ENCODE measurements around the gene SKI. TPM values are rescaled to one million over a fixed set of nuclear protein-coding genes. Genes with fewer than 3 reads are reported as not detected.
"Not testable (repeated sequence)": the region's sequence is repeated elsewhere in the genome, so short reads cannot be mapped to it uniquely, and the experiment has no call there.

SKI gene
- total RNA-seq, 1 donor from 2014 or later: 34.8 TPM

GRCh38 chr1:2242814-2243725 lies 15.0 kb downstream of the SKI start:
- DNase-seq (ENCODE audit: low read depth): no peak

DNA sequence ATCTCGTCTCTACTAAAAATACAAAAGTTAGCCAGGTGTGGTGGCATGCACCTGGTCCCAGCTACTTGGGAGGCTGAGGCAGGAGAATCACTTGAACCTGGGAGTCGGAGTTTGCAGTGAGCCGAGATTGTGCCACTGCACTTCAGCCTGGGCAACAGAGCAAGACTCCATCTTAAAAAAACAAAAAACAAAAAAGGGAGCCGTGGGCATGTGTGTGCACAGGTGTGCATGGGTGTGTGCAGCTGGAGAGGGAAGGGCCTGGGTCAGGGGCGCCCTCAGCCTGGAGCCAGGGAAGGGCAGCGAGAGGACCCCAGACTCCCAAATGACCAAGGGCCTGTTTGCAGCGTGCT lies 18.9 kb downstream of the SKI start:
- not testable (repeated sequence) for DNase-seq (ENCODE audit: low read depth)

- DNase-seq (ENCODE audit: low read depth): no peak
Observed at GRCh38 chr1:2247760-2248126, 19.6 kb downstream of the SKI start.

DNA sequence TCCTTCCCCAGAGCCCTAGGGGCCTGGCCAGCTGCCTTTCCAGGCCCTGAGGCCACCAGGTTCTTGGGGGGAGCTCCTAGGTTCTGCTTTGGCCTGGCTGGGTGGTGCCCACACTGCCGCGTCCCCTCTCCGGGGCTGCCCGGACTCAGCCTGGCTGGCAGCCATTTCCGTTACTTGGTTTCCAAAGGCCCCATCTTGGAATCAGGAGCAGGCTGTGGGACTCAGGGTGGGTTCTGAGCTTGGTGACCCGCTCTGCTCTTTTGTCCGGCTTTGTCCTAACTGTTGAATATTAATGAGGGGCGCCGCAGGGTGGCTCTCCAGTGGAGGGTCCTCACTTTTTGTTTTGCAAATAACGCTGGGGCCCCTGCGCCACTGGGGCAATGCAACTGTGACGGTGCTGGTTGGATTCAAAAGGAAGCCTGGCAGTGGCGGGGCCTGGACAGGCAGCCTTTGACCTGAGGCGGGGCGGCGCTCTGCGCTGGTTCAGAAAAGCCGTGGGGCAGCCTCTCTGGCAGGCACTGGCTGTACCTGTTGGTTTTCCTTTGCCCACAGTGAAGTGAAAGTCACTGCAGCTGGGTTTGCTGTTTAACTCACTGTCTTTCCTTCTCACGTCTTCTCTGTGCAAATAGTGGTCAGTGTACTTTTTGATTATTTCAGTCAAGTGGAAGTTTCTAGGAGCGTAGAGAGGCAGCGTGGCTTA lies 20.2 kb downstream of the SKI start:
- no peak for DNase-seq (ENCODE audit: low read depth)

DNA sequence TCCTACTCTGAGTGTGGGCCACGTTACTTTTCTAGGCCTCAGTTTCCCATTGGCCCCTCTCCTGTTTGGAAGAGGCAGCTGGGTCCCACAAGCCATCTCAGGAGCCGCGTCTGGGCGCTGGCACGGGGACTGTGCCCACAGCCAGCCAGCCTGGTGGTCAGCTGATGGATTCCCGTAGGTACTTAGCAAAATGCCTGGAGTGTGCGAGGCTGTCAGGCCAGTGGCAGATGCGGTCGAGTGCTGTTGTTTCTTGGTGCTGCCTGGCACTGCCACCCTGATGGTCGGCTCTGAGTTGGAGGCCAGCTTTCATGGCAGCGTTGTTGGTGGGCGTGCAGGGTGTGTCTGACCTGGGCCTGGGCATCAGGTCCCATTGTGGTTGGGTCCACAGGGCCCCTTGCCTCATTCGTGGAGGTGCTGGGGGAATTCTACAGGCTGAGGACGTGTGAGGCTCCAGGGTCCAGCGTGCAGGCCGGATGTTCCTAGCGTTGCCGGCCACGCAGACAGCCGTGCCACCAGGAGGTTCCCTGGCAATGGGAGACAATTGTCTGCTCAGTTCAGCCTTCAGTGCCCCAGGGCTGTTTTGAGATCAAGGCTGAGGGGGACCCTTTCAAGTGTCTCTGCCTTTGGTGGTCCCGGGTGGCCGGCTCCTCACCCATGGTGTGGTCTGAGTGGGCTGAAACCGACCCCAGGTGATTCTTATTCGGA lies 20.9 kb downstream of the SKI start:
- DNase-seq (ENCODE audit: low read depth): no peak

- no peak for DNase-seq (ENCODE audit: low read depth)
Observed at GRCh38 chr1:2249559-2249906, 21.4 kb downstream of the SKI start.

- DNase-seq (ENCODE audit: low read depth): no peak
Observed at GRCh38 chr1:2250721-2251281, 22.7 kb downstream of the SKI start.

- DNase-seq (ENCODE audit: low read depth): no peak
Observed at GRCh38 chr1:2251363-2251762, 23.2 kb downstream of the SKI start.

- DNase-seq (ENCODE audit: low read depth): no peak
Observed at GRCh38 chr1:2251786-2252185, 23.7 kb downstream of the SKI start.

- no peak for DNase-seq (ENCODE audit: low read depth)
Observed at GRCh38 chr1:2252423-2252822, 24.3 kb downstream of the SKI start.

- no peak for DNase-seq (ENCODE audit: low read depth)
Observed at GRCh38 chr1:2253036-2253796, 25.1 kb downstream of the SKI start.

DNA sequence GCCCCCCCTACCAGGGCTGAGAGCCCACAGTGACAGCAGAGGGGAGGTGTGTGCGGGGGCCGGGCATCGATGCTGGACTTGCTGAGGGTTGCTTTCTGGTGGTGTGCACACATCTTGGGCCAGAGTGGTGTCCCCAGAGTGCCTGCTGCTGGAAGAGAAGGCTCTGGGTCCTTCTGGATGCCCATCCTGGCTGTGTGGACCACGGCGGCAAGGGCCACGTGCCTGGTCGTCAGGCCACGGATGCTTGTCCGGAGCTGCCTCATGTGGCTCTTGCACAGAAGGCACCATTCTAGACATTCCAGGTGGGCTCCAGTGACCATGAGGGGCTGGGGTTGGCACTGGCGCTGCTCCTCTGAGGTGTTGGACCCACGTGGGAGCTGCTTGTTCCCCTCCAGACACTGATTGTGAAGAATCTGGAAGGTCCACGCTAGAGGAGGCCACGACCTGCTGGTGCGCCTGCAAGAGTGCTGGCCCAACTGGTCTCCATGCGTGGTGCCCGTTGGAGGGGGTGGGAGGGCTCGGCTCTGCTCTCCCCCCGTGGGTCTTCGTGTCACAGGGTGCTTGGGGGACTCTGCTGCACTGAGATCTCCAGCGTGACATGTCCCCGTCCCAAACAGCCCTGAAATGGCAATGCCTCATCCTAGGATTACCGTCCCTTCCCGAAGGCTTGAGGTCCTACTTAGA lies 25.8 kb downstream of the SKI start:
- DNase-seq (ENCODE audit: low read depth): no peak

GRCh38 chr1:2255047-2255419 lies 26.9 kb downstream of the SKI start:
- no peak for DNase-seq (ENCODE audit: low read depth)

DNA sequence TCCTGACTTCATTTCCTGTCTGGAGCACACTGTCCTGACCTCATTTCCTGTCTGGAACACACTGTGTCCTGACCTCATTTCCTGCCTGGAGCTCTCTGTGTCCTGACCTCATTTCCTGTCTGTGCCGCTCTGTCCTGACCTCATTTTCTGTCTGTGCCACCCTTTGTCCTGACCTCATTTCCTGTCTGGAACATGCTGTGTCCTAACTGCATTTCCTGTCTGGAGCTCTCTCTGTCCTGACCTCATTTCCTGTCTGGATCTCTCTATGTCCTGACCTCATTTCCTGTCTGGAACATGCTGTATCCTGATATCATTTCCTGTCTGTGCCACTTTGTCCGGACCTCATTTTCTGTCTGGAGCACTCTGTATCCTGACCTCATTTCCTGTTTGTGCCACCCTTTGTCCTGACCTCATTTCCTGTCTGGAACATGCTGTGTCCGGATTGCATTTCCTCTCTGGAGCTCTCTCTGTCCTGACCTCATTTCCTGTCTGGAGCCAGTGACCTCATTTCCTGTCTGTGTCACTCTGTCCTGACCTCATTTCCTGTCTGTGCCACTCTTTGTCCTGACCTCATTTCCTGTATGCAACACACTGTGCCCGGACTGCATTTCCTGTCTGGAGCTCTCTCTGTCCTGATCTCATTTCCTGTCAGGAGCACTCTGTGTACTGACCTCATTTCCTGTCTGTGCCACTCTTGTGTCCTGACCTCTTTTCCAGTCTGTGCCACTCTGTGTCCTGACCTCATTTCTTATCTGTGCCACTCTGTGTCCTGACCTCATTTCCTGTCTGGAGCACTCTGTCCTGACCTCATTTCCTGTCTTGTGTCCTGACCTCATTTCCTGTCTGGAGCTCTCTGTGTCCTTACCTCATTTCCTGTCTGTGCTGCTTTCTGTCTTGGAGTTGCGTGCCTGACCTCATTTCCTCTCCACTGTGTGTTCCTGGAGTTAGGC lies 27.6 kb downstream of the SKI start:
- peak; percentile 48 for DNase-seq (ENCODE audit: low read depth)

- no peak for DNase-seq (ENCODE audit: low read depth)
Observed at GRCh38 chr1:2256435-2257244, 28.5 kb downstream of the SKI start.

DNA sequence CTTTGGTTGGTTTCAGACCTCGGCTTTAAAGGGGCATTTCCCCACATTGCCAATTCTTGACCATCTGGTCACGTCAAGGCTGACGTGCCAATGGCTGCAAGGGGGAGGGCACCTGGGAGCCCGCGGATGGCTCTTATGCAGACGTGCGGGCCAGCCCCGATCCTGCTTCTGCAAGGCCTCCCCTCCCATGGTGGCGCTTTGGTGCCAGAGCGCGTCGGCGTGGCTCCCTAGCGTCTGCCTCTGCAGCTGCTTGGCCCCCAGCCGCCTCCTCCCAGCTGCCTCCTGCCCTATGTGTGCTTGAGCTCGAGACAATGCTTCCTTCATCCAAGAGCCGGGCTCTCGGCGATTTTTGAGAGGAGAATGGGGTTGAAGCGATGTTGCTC lies 29.1 kb downstream of the SKI start:
- DNase-seq (ENCODE audit: low read depth): no peak

DNA sequence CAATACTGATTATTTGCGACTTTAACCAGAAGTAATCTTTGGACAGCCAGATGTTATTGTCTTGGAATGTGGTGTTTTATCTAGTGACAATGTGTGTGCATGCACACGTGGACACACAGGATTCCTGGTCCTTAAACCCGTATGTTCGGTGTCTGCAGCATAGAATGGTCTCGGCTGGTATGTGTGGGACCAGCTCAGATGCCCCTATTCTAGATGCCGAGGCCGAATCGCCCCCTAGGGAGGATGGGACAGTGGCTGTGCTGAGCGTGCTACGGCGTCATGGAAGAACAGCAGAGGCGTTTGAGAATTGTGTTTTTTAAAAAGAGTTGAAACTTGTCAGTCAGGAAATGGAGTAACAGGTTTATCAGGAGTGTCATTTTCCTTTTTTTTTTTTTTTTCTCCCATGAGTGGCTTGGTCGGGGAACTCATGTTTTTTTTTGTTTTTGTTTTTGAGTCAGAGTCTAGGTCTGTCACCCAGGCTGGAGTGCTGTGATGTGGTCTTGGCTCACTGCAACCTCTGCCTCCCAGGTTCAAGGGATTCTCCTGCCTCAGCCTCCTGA lies 30.1 kb downstream of the SKI start:
- DNase-seq (ENCODE audit: low read depth): no peak

- DNase-seq (ENCODE audit: low read depth): no peak
Observed at GRCh38 chr1:2258996-2259395, 30.9 kb downstream of the SKI start.
